Measurements from ENCODE around the gene DNAJC11. TPM values are rescaled to one million over a fixed set of nuclear protein-coding genes. Genes with fewer than 3 reads are reported as not detected.
A peak's percentile ranks its signal among the peaks of the same experiment; 100 is the strongest.

DNAJC11 gene, protein sequence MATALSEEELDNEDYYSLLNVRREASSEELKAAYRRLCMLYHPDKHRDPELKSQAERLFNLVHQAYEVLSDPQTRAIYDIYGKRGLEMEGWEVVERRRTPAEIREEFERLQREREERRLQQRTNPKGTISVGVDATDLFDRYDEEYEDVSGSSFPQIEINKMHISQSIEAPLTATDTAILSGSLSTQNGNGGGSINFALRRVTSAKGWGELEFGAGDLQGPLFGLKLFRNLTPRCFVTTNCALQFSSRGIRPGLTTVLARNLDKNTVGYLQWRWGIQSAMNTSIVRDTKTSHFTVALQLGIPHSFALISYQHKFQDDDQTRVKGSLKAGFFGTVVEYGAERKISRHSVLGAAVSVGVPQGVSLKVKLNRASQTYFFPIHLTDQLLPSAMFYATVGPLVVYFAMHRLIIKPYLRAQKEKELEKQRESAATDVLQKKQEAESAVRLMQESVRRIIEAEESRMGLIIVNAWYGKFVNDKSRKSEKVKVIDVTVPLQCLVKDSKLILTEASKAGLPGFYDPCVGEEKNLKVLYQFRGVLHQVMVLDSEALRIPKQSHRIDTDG
- 35.5 and 38.2 TPM in 2 replicates for polyA plus RNA-seq (2012; rRNA removed)
- 29.5 and 29.9 TPM in 2 replicates for polyA plus RNA-seq (2012; cell fraction: cytosol; rRNA removed)
- polyA plus RNA-seq (2012; cell fraction: nucleus; rRNA removed), result 71.0 and 76.7 TPM in 2 replicates

DNA sequence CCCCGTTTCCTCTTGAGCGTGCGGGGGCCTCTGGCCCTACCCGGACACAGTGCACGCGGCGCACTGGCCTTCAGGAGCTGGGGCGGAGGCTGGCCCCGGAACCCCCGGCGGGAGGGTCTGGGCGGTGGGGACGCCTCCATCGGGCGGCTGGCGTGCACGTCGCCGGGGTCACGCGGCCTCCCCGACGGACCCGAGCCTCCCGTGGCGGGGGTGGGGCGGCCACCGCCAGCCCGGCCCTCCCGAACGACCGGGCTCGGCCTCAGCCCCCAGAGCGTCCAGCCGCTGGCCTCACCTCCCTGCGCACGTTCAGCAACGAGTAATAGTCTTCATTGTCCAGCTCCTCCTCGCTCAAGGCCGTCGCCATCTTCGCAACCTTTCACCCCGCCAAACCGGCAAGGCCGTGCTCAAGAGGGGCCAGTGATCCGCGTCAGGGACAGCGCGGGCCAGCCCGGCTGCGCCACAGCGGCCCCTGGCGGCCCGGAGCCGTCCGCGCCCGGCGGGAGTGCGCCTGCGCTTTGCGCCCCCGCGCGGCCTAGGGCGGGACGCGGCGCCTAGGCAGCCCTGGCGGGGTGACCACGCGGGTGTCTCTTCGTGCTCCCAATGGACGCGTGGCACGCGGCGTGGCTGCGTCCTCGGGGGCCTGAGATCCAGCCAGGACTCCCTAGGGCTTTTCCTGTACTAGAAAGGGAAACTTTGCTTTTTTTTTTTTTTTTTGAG is at the start of gene DNAJC11:
Gene DNAJC11, minus strand, starts transcription at position 380 of the 717 bp plus-strand sequence. Its CDS starts 16 bp downstream, at position 364.
- H3K9me2 ChIP-seq, result no peaks in the 10 kb centered on the region
- ChIA-PET CTCF (interaction anchor here (0.6 to 2.8 kb wide), 28 partner anchors 10 to 967 kb away, joined by 3 to 26 read pairs (median 4); partner anchors contain the start of gene THAP3), POLR2A (interaction anchor here (0.6 to 1.0 kb wide), 3 partner anchors 29 to 222 kb away, joined by 3 to 4 read pairs (median 4); partner anchors contain the start of gene CAMTA1)
- H3K9me3 ChIP-seq, result no peaks in the 10 kb centered on the region
- H3F3A ChIP-seq (replicated peaks; ENCODE audit: insufficient read depth), result peaks cover under 1% of the 10 kb centered on the region
- peak within 1 kb of the TSS; percentile 62 to 68; a peak in 2 of 4 replicates for H3K27ac ChIP-seq (ENCODE audit: low read depth in 2 of 2, low read length in 1 of 2)
- peaks cover 48% of the 10 kb centered on the region for H3K79me2 ChIP-seq (ENCODE audit: insufficient read depth)
- H4K20me1 ChIP-seq (ENCODE audit: insufficient read depth), result no peaks in the 10 kb centered on the region
- peaks cover 0 to 11% of the 10 kb centered on the region in 2 experiments; a peak in 1 of 4 replicates for H3K4me1 ChIP-seq (ENCODE audit: control insufficient read depth in 1 of 2, insufficient read depth in 2 of 2, low read depth in 1 of 2, low read length in 1 of 2)
- H2AFZ ChIP-seq (ENCODE audit: low read depth), result peak within 1 kb of the TSS; percentile 93; the same call in 1 of the 2 replicates
- H3K9ac ChIP-seq, result peak within 1 kb of the TSS; percentile 94
- peak within 1 kb of the TSS; percentile 90 for H3K4me2 ChIP-seq
- peak; percentile 99 for DNase-seq
- no CpG with 5 or more reads among the region's 80 CpGs for WGBS (ENCODE audit: low lambda C conversion rate)
- no peaks in the 10 kb centered on the region for H3K27me3 ChIP-seq (ENCODE audit: insufficient read depth)
- H3K4me3 ChIP-seq (ENCODE audit: low read depth in 2 of 2, low read length in 1 of 2), result peak within 1 kb of the TSS; percentile 85 to 95
- H3K36me3 ChIP-seq (replicated peaks in 1 of 2; ENCODE audit: control insufficient read depth in 1 of 2, insufficient read depth in 2 of 2, low read length in 1 of 2), result peaks cover 0 to 2% of the 10 kb centered on the region in 2 experiments
- no peak; the same call in 1 of the 2 replicates for TF ChIP-seq TCF12 (IDR thresholded peaks at IDR 0.05)
- 0 out of 2 replicates have a peak, but pooled peaks have one; percentile 9 for TF ChIP-seq TEAD4 (IDR thresholded peaks at IDR 0.05; ENCODE audit: borderline replicate concordance, insufficient read depth)
- TF ChIP-seq SIN3A (IDR thresholded peaks at IDR 0.05; ENCODE audit: borderline replicate concordance, low read depth, low read length), result peak; percentile 56; the same call in 1 of the 2 replicates
- TF ChIP-seq EP300 (IDR thresholded peaks at IDR 0.05; ENCODE audit: borderline replicate concordance in 1 of 2, low read depth in 1 of 2, low read length in 1 of 2), result no peak
- TF ChIP-seq, protein P1, sequence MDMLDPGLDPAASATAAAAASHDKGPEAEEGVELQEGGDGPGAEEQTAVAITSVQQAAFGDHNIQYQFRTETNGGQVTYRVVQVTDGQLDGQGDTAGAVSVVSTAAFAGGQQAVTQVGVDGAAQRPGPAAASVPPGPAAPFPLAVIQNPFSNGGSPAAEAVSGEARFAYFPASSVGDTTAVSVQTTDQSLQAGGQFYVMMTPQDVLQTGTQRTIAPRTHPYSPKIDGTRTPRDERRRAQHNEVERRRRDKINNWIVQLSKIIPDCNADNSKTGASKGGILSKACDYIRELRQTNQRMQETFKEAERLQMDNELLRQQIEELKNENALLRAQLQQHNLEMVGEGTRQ (IDR thresholded peaks at IDR 0.05; ENCODE audit: borderline replicate concordance, low read depth, low read length), result no peak
- peak; percentile 44 for TF ChIP-seq RAD21 (IDR thresholded peaks at IDR 0.05; ENCODE audit: low read length)
- peak; percentile 95 for TF ChIP-seq YY1 (IDR thresholded peaks at IDR 0.05; ENCODE audit: low read depth)
- TF ChIP-seq, protein P2, sequence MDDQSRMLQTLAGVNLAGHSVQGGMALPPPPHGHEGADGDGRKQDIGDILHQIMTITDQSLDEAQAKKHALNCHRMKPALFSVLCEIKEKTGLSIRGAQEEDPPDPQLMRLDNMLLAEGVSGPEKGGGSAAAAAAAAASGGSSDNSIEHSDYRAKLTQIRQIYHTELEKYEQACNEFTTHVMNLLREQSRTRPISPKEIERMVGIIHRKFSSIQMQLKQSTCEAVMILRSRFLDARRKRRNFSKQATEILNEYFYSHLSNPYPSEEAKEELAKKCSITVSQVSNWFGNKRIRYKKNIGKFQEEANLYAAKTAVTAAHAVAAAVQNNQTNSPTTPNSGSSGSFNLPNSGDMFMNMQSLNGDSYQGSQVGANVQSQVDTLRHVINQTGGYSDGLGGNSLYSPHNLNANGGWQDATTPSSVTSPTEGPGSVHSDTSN (IDR thresholded peaks at IDR 0.05), result no peak
- peak; percentile 40 for TF ChIP-seq SMC3 (IDR thresholded peaks at IDR 0.05; ENCODE audit: low read depth, low read length)
- peak; percentile 33; the same call in 1 of the 2 replicates for TF ChIP-seq RCOR1 (IDR thresholded peaks at IDR 0.05; ENCODE audit: low read length)
- no peak for TF ChIP-seq MEF2A (IDR thresholded peaks at IDR 0.05; ENCODE audit: borderline replicate concordance, low read depth)
- TF ChIP-seq POLR2AphosphoS5 (IDR thresholded peaks at IDR 0.05; ENCODE audit: low read depth, low read length), result peak; percentile 45
- TF ChIP-seq NFIC (IDR thresholded peaks at IDR 0.05; ENCODE audit: borderline replicate concordance), result no peak
- TF ChIP-seq, protein P3, sequence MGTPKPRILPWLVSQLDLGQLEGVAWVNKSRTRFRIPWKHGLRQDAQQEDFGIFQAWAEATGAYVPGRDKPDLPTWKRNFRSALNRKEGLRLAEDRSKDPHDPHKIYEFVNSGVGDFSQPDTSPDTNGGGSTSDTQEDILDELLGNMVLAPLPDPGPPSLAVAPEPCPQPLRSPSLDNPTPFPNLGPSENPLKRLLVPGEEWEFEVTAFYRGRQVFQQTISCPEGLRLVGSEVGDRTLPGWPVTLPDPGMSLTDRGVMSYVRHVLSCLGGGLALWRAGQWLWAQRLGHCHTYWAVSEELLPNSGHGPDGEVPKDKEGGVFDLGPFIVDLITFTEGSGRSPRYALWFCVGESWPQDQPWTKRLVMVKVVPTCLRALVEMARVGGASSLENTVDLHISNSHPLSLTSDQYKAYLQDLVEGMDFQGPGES (IDR thresholded peaks at IDR 0.05; ENCODE audit: low read depth, low read length), result no peak
- TF ChIP-seq NRF1 (IDR thresholded peaks at IDR 0.05; ENCODE audit: low read depth, low read length), result peak; percentile 65
- TF ChIP-seq, protein P4, sequence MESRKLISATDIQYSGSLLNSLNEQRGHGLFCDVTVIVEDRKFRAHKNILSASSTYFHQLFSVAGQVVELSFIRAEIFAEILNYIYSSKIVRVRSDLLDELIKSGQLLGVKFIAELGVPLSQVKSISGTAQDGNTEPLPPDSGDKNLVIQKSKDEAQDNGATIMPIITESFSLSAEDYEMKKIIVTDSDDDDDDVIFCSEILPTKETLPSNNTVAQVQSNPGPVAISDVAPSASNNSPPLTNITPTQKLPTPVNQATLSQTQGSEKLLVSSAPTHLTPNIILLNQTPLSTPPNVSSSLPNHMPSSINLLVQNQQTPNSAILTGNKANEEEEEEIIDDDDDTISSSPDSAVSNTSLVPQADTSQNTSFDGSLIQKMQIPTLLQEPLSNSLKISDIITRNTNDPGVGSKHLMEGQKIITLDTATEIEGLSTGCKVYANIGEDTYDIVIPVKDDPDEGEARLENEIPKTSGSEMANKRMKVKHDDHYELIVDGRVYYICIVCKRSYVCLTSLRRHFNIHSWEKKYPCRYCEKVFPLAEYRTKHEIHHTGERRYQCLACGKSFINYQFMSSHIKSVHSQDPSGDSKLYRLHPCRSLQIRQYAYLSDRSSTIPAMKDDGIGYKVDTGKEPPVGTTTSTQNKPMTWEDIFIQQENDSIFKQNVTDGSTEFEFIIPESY (IDR thresholded peaks at IDR 0.05; ENCODE audit: borderline replicate concordance, low read depth), result peak; percentile 71; the same call in 1 of the 2 replicates
- TF ChIP-seq FOXJ3 (CRISPR knock-in tag; IDR thresholded peaks at IDR 0.05), result no peak
- TF ChIP-seq, protein P5, sequence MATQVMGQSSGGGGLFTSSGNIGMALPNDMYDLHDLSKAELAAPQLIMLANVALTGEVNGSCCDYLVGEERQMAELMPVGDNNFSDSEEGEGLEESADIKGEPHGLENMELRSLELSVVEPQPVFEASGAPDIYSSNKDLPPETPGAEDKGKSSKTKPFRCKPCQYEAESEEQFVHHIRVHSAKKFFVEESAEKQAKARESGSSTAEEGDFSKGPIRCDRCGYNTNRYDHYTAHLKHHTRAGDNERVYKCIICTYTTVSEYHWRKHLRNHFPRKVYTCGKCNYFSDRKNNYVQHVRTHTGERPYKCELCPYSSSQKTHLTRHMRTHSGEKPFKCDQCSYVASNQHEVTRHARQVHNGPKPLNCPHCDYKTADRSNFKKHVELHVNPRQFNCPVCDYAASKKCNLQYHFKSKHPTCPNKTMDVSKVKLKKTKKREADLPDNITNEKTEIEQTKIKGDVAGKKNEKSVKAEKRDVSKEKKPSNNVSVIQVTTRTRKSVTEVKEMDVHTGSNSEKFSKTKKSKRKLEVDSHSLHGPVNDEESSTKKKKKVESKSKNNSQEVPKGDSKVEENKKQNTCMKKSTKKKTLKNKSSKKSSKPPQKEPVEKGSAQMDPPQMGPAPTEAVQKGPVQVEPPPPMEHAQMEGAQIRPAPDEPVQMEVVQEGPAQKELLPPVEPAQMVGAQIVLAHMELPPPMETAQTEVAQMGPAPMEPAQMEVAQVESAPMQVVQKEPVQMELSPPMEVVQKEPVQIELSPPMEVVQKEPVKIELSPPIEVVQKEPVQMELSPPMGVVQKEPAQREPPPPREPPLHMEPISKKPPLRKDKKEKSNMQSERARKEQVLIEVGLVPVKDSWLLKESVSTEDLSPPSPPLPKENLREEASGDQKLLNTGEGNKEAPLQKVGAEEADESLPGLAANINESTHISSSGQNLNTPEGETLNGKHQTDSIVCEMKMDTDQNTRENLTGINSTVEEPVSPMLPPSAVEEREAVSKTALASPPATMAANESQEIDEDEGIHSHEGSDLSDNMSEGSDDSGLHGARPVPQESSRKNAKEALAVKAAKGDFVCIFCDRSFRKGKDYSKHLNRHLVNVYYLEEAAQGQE (IDR thresholded peaks at IDR 0.05; ENCODE audit: low read depth, low read length), result peak; percentile 56; the same call in 1 of the 2 replicates
- TF ChIP-seq MXI1 (IDR thresholded peaks at IDR 0.05; ENCODE audit: low read depth, low read length), result peak; percentile 84
- peak; percentile 91; the same call in 1 of the 2 replicates for TF ChIP-seq TAF1 (IDR thresholded peaks at IDR 0.05; ENCODE audit: borderline replicate concordance, low read depth, low read length)

Data from SK-N-SH (cell line).